AG04450 (cell line): ENCODE measurements around the gene VIPR1. TPM values are rescaled to one million over a fixed set of nuclear protein-coding genes. Genes with fewer than 3 reads are reported as not detected.

Experiments used
- CTCF ChIA-PET: fragments of 300-600, 350-600 bp; formaldehyde crosslinking; extraction: SDS; loops from one replicate; lab custom pipeline; 2022; ENCODE audit warnings: antibody characterized with exemption, inconsistent platforms; lab: Charles Lee
- POLR2A ChIA-PET: fragments of 350-600 bp; formaldehyde crosslinking; extraction: SDS; loops from one replicate; lab custom pipeline; 2021; ENCODE audit warnings: antibody characterized with exemption, inconsistent platforms; lab: Yijun Ruan, JAX
- DNase-seq: peaks from one replicate; pipeline ENCODE4 v3.0.0-alpha.2; 2011; ENCODE audit warnings: low read depth, low spot score
- H3K27ac ChIP-seq: one replicate; pipeline ENCODE4 v1.5.1; 2012; ENCODE audit warnings: low read depth, low read length, control low read depth
- H3K27me3 ChIP-seq: one replicate; pipeline ENCODE4 v1.6.0; 2012; ENCODE audit warnings: low read length; ENCODE audit not compliant: control insufficient read depth, insufficient read depth
- H3K4me3 ChIP-seq: 2 replicates; pipeline ENCODE4 v1.5.1; 2011; ENCODE audit warnings: mild to moderate bottlenecking, low read depth, low read length, control low read depth
- H3K9me3 ChIP-seq: 2 replicates; pipeline ENCODE4 v1.5.1; 2012; ENCODE audit warnings: low read length; ENCODE audit not compliant: control insufficient read depth, insufficient read depth
- polyA plus RNA-seq: library from polyadenylated mRNA; depleted of rRNA; stranded (reverse); fragments of >200 nt; gene quantifications from 2 replicates; pipeline ENCODE4 v1.2.3, GENCODE V29; 2011
- TF ChIP-seq, protein P1 (sequence below): IDR thresholded peaks from 2 replicates; pipeline ENCODE4 v1.5.1; 2011; ENCODE audit warnings: low read depth, low read length, control low read depth, inconsistent platforms

VIPR1 gene
- polyA plus RNA-seq, 1 experiment, result not detected

DNA sequence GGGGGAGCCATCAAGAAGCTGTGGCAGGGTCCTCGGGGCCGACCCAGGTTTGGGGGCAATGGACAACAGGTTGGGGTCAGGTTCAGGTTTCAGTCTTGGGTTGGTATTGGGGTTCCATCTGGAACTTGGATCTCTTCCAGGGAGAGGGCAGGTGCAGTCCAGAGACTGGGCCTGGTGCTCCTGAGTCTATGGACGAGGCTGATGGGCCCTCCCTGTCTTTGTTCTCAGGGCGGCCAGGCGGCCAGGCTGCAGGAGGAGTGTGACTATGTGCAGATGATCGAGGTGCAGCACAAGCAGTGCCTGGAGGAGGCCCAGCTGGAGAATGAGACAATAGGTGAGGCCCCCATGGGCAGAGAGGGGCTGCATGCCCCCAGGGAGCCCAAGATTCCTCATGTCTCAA lies 11.1 kb downstream of the VIPR1 start:
- TF ChIP-seq, protein P1, sequence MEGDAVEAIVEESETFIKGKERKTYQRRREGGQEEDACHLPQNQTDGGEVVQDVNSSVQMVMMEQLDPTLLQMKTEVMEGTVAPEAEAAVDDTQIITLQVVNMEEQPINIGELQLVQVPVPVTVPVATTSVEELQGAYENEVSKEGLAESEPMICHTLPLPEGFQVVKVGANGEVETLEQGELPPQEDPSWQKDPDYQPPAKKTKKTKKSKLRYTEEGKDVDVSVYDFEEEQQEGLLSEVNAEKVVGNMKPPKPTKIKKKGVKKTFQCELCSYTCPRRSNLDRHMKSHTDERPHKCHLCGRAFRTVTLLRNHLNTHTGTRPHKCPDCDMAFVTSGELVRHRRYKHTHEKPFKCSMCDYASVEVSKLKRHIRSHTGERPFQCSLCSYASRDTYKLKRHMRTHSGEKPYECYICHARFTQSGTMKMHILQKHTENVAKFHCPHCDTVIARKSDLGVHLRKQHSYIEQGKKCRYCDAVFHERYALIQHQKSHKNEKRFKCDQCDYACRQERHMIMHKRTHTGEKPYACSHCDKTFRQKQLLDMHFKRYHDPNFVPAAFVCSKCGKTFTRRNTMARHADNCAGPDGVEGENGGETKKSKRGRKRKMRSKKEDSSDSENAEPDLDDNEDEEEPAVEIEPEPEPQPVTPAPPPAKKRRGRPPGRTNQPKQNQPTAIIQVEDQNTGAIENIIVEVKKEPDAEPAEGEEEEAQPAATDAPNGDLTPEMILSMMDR, result no peak
- Histone ChIP-seq H3K9me3 (no peaks in the 10 kb centered on the region), H3K27me3 (peaks cover 9% of the 10 kb centered on the region), H3K27ac (no peak overlapping the region), H3K4me3 (no peak overlapping the region)
- ChIA-PET CTCF (no interaction called here), POLR2A (no interaction called here)
- no peak for DNase-seq

DNA sequence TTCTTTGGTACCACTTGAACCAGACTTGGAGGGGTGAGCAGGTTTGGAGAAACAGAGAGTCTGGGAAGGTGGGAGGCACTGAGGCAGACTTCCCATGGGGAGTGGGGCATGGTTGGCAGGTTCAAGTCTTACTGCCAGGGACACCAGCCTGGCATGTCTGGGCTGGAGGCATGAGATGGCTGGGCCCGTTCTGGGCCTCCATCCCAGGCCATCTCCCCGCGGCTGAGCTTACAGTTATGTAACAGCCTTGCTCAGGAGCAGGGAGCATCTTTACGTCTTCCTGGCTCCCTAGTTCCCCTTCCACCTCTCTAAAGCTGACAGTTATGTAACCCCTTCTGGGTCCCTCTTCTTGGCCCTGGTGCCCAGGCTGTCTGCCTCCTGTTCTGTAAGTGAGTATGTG lies 12.4 kb downstream of the VIPR1 start:
- Histone ChIP-seq H3K27ac (no peak overlapping the region), H3K27me3 (peaks cover 3% of the 10 kb centered on the region), H3K4me3 (no peak overlapping the region), H3K9me3 (no peaks in the 10 kb centered on the region)
- DNase-seq, result no peak
- ChIA-PET POLR2A (no interaction called here), CTCF (interaction anchor here (0.5 kb wide), 1 partner anchor 1050 kb away, joined by 4 read pairs; no protein-coding TSS in a partner anchor)
- TF ChIP-seq, protein P1, result no peak

DNA sequence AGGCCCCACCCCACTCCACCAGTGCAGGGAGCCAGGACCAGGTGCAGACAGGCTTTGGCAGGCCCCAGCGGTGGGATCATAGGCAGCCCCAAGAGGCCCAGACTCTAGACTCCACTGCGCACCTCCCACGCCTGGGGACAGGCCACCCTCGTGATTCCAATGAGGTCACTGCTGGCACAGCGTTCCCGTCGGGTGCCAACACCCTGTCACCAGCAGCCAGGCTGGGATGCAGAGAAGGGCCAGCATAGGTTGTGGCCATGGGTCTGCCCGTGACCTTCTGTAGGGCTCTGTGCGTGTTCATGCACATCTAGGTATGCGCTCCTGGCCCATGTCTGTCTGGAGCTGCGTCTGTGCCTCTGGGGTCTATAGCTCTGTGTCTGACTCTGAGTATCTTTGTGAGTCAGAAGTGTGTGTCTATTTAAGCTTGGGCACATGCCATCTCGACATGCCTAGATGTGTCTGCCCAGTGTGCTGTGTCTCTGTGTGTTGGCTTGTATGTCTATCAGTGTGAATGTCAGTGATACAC lies 13.0 kb downstream of the VIPR1 start:
- DNase-seq, result no peak
- CTCF ChIA-PET, result no interaction called here
- POLR2A ChIA-PET, result no interaction called here
- Histone ChIP-seq H3K4me3 (no peak overlapping the region), H3K27ac (no peak overlapping the region), H3K9me3 (no peaks in the 10 kb centered on the region), H3K27me3 (peaks cover 3% of the 10 kb centered on the region)
- TF ChIP-seq, protein P1, result no peak

DNA sequence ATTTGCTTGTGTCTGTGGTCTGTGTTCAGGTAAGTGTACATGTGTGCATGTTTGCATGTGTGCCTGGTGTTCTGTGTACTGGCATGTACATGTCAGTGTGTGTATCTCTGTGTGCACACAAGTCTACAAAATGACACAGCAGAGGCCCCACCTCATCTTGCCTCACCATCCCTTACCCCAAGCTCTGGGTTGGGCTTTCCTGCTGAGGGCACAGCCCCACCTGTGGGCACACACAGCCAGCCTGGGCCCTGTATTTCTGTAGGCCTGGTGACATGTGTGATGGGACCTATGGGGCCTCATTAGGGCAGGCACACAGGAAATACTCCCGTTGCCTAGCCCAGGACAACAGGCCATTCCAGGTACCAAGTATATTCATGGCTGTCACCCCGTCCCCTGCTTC lies 13.5 kb downstream of the VIPR1 start:
- ChIA-PET CTCF (no interaction called here), POLR2A (no interaction called here)
- Histone ChIP-seq H3K27me3 (peaks cover 3% of the 10 kb centered on the region), H3K27ac (no peak overlapping the region), H3K4me3 (no peak overlapping the region), H3K9me3 (no peaks in the 10 kb centered on the region)
- no peak for DNase-seq
- TF ChIP-seq, protein P1, result no peak

DNA sequence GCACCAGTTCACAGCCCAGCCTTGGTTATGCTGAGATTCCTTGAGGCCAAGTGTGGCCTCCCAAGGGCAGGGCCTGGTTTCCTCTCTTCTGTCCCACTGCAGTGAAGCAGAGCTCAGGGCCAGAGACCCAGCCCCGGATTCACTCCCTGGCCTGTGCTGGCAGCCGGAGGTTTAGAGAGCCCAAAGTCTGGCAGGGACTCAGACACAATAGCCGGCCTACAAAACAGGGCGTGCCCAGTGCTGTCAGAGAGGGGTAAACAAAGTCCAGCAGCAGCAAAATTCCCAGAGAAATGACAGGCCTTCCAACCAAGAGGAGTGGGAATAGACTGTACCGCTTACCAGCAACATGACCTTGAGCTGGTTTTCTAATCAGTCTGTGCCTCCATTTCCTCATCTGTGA lies 14.0 kb downstream of the VIPR1 start:
- TF ChIP-seq, protein P1, result no peak
- Histone ChIP-seq H3K27ac (no peak overlapping the region), H3K9me3 (no peaks in the 10 kb centered on the region), H3K4me3 (no peak overlapping the region), H3K27me3 (peaks cover 3% of the 10 kb centered on the region)
- ChIA-PET POLR2A (no interaction called here), CTCF (no interaction called here)
- DNase-seq, result no peak
